Measurements from ENCODE around the gene DHDDS. TPM values are rescaled to one million over a fixed set of nuclear protein-coding genes. Genes with fewer than 3 reads are reported as not detected.
A peak's percentile ranks its signal among the peaks of the same experiment; 100 is the strongest.

The DHDDS gene
- total and polyA plus RNA-seq, 2 of the 13 experiments (the other 11 are each of a cell fraction or from before 2014, with no cell fraction given): 18.9 to 28.3 TPM

DNA sequence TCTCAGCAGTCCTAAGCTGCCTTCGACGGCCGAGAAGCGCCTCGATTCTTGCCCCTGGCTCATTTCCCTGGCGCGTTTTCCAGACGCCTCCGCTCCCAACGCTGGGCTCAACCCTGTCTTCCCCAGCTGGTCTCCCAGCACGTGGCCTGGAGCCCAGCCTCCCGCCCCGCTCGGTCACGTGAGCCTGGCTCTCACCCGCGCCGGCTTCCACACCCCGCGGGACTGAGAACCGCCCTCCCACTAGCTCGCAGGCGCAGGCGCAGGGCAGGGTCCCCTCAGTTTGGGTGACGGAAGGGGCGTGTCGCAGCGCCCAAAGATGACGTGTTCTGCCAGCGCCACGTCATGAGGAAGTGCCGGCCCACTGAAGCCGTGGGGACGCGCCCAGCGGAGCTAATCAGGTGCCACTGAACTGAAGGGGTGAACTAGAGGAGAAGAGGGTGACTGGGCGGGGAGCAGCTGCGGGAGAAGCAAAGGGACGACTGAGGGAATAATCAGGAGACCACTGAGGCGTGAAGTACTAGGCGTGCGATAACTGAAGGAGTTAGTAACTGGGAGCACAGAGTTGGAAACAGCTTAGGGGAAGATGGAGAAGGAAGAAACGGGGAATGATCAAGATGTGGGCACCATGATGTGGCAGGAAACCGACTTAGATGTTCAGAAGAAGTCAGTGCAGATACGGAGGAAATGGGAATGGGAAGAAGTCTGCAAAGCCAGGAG is at the start of gene DHDDS (continued):
- TF ChIP-seq, protein P1, sequence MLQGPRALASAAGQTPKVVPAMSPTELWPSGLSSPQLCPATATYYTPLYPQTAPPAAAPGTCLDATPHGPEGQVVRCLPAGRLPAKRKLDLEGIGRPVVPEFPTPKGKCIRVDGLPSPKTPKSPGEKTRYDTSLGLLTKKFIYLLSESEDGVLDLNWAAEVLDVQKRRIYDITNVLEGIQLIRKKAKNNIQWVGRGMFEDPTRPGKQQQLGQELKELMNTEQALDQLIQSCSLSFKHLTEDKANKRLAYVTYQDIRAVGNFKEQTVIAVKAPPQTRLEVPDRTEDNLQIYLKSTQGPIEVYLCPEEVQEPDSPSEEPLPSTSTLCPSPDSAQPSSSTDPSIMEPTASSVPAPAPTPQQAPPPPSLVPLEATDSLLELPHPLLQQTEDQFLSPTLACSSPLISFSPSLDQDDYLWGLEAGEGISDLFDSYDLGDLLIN (CRISPR knock-in tag; IDR thresholded peaks at IDR 0.05; ENCODE audit: borderline replicate concordance): no peak; the same call in 1 of the 2 replicates
- TF ChIP-seq ZNF335 (CRISPR knock-in tag; IDR thresholded peaks at IDR 0.05): peak; percentile 62
- TF ChIP-seq, protein P2, sequence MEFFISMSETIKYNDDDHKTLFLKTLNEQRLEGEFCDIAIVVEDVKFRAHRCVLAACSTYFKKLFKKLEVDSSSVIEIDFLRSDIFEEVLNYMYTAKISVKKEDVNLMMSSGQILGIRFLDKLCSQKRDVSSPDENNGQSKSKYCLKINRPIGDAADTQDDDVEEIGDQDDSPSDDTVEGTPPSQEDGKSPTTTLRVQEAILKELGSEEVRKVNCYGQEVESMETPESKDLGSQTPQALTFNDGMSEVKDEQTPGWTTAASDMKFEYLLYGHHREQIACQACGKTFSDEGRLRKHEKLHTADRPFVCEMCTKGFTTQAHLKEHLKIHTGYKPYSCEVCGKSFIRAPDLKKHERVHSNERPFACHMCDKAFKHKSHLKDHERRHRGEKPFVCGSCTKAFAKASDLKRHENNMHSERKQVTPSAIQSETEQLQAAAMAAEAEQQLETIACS (CRISPR knock-in tag; IDR thresholded peaks at IDR 0.05): peak; percentile 41
- no peak for TF ChIP-seq ZNF20 (CRISPR knock-in tag; IDR thresholded peaks at IDR 0.05)
- TF ChIP-seq IKZF1 (IDR thresholded peaks at IDR 0.05): no peak
- TF ChIP-seq, protein P3, sequence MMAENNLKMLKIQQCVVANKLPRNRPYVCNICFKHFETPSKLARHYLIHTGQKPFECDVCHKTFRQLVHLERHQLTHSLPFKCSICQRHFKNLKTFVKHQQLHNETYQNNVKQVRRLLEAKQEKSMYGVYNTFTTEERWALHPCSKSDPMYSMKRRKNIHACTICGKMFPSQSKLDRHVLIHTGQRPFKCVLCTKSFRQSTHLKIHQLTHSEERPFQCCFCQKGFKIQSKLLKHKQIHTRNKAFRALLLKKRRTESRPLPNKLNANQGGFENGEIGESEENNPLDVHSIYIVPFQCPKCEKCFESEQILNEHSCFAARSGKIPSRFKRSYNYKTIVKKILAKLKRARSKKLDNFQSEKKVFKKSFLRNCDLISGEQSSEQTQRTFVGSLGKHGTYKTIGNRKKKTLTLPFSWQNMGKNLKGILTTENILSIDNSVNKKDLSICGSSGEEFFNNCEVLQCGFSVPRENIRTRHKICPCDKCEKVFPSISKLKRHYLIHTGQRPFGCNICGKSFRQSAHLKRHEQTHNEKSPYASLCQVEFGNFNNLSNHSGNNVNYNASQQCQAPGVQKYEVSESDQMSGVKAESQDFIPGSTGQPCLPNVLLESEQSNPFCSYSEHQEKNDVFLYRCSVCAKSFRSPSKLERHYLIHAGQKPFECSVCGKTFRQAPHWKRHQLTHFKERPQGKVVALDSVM (CRISPR knock-in tag; IDR thresholded peaks at IDR 0.05): peak; percentile 72
- TF ChIP-seq, protein P4, sequence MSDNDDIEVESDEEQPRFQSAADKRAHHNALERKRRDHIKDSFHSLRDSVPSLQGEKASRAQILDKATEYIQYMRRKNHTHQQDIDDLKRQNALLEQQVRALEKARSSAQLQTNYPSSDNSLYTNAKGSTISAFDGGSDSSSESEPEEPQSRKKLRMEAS (IDR thresholded peaks at IDR 0.05): peak; percentile 100
- no peak for TF ChIP-seq ZNF549 (CRISPR knock-in tag; IDR thresholded peaks at IDR 0.05)
- peak; percentile 81 for TF ChIP-seq ETV5 (CRISPR knock-in tag; IDR thresholded peaks at IDR 0.05; ENCODE audit: borderline replicate concordance)
- peak; percentile 78; the same call in 1 of the 2 replicates for TF ChIP-seq HOXA9 (CRISPR knock-in tag; IDR thresholded peaks at IDR 0.05; ENCODE audit: borderline replicate concordance)
- TF ChIP-seq FOSL2 (CRISPR knock-in tag; IDR thresholded peaks at IDR 0.05): peak; percentile 73; the same call in 1 of the 2 replicates
- TF ChIP-seq, protein P5, sequence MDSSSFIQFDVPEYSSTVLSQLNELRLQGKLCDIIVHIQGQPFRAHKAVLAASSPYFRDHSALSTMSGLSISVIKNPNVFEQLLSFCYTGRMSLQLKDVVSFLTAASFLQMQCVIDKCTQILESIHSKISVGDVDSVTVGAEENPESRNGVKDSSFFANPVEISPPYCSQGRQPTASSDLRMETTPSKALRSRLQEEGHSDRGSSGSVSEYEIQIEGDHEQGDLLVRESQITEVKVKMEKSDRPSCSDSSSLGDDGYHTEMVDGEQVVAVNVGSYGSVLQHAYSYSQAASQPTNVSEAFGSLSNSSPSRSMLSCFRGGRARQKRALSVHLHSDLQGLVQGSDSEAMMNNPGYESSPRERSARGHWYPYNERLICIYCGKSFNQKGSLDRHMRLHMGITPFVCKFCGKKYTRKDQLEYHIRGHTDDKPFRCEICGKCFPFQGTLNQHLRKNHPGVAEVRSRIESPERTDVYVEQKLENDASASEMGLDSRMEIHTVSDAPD (CRISPR knock-in tag; IDR thresholded peaks at IDR 0.05): peak; percentile 69; the same call in 1 of the 2 replicates
- TF ChIP-seq, protein P6, sequence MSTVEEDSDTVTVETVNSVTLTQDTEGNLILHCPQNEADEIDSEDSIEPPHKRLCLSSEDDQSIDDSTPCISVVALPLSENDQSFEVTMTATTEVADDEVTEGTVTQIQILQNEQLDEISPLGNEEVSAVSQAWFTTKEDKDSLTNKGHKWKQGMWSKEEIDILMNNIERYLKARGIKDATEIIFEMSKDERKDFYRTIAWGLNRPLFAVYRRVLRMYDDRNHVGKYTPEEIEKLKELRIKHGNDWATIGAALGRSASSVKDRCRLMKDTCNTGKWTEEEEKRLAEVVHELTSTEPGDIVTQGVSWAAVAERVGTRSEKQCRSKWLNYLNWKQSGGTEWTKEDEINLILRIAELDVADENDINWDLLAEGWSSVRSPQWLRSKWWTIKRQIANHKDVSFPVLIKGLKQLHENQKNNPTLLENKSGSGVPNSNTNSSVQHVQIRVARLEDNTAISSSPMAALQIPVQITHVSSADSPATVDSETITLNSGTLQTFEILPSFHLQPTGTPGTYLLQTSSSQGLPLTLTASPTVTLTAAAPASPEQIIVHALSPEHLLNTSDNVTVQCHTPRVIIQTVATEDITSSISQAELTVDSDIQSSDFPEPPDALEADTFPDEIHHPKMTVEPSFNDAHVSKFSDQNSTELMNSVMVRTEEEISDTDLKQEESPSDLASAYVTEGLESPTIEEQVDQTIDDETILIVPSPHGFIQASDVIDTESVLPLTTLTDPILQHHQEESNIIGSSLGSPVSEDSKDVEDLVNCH (CRISPR knock-in tag; IDR thresholded peaks at IDR 0.05): 0 out of 2 replicates have a peak, but pooled peaks have one; percentile 26
- no peak for TF ChIP-seq FOXA1 (IDR thresholded peaks at IDR 0.05)
- no peak; the same call in none of the 2 replicates for TF ChIP-seq FOXA1 (CRISPR knock-in tag; IDR thresholded peaks at IDR 0.05)
- TF ChIP-seq, protein P7, sequence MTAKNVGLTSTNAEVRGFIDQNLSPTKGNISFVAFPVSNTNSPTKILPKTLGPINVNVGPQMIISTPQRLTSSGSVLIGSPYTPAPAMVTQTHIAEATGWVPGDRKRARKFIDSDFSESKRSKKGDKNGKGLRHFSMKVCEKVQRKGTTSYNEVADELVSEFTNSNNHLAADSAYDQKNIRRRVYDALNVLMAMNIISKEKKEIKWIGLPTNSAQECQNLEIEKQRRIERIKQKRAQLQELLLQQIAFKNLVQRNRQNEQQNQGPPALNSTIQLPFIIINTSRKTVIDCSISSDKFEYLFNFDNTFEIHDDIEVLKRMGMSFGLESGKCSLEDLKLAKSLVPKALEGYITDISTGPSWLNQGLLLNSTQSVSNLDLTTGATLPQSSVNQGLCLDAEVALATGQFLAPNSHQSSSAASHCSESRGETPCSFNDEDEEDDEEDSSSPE (CRISPR knock-in tag; IDR thresholded peaks at IDR 0.05): peak; percentile 99
- no peak for TF ChIP-seq DNMT1 (CRISPR knock-in tag; IDR thresholded peaks at IDR 0.05)
